Fibroblast of skin of left biceps (primary cell): ENCODE measurements around the gene ZNF774.
A peak's percentile ranks its signal among the peaks of the same experiment; 100 is the strongest.
"Not testable (repeated sequence)": the region's sequence is repeated elsewhere in the genome, so short reads cannot be mapped to it uniquely, and the experiment has no call there.

Experiments
- DNase-seq, 2 experiments: peaks; one replicate each; pipeline ENCODE4 v3.0.0-alpha.2; 2013; ENCODE audit warnings: low read depth in 2 of 2

ZNF774 gene

DNA sequence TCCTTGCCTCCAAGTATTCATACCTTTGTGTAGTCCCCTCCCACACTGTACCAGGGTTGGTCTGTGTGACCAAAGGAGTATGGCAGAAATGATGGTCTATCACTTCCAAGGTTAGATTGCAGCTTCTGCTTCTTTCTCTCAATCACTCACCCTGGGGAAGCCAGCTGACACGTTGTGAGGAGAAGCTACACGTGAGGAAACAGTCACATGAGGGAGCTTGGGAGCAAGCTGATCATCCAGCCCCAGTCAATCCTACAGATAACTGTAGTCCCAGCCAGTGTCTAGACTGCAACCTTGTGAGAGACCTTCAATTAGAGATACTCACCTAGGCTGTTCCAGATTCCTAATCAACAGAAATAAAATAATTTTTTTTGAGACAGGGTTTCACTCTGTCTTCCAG, 6.2 kb upstream of the ZNF774 start:
- no peak for DNase-seq

- DNase-seq: not testable (repeated sequence)
These were observed 4.5 kb upstream of the ZNF774 start for GRCh38 chr15:90347431-90348065.

DNA sequence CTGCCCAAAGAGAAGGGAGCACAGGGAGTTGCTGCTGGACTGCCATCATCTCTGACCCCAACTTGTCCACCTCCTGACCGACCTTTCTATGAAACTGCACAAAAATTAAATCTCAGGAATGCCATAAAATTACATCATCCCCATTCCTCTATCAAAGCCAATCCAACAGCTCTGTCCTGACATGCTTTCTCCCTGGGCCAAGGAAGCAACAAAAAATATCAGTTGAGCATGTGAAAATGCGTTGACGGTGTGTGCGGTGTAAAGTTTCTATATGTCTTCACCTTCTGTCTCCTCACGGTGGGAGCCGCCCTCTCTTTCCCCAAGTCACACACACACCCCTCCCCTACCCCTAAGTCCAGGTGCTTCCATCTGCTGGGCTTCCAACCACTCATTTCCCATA, 3.6 kb upstream of the ZNF774 start:
- no peak for DNase-seq

- DNase-seq: no peak
These were observed 3.0 kb upstream of the ZNF774 start for GRCh38 chr15:90349072-90349471.

DNA sequence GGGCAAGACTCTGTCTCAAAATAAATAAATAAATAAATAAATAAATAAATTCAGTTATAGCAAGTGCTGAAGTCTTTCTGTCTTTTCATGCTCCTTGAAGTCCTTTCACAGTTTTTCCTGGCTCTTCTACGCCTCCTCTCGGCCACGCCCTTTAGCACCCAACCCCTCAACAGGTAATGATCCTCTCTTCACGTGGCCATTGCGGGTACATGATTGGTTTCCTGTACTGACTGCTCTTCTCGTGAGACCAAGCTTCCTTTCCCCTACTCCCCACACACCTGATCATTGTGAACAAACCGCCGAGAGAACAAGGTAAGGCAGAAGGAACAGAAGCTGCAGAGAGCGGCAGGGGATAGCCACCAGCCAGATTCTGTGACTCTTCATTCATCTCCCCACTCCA, 2.3 kb upstream of the ZNF774 start:
- DNase-seq: no peak

DNA sequence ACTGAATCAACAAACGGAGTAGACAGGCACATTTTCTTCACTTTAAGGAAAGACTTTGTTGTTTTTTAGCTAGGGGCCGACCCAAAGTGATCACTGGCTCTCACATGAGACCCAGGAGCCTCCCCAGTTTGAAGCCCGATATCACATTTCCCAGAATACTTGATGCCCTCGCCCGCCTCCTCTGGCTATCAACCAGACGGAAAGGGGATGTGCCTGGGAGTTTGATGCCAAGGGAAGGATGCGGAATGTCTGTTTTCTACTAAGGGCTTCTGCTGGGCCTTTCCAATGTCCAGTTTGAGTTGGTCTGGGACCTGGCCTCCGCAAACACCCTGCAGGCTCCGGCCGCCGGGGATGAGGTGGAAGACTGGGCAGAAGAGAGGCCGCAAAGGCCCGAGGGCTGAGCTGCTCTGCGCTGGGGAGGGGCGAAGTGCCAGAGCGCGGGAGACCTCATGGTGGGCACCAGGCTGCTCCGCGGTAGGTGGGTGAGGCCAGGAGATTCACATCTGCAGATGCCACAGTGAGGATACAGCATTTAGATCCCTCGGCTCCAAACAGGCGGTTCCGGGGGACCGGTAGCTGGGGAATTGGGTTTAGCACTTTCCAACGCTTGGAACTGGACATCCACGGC, 491 bp upstream of the ZNF774 start:
- DNase-seq: no peak

- no peak for DNase-seq
These were observed 2.9 kb downstream of the ZNF774 start for GRCh38 chr15:90354986-90355385.

GRCh38 chr15:90358124-90359033, 6.3 kb downstream of the ZNF774 start:
- no peak for DNase-seq

- no peak for DNase-seq
These were observed 8.7 kb downstream of the ZNF774 start for GRCh38 chr15:90360746-90361145.

DNA sequence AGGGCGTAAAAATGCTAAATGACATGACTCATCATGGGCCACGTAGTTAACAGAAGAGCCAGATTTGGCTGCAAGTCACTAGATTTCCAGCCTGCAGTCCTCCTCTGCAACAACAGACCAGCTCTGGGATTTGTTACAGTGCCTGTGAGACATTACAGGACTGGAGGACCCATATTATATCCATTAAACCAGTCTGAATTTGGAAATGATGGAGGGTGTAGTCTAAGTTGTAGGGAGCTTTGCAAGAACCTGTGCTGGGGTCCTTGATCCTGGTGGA, 10.8 kb downstream of the ZNF774 start:
- peak; percentile 70 to 73 for DNase-seq

DNA sequence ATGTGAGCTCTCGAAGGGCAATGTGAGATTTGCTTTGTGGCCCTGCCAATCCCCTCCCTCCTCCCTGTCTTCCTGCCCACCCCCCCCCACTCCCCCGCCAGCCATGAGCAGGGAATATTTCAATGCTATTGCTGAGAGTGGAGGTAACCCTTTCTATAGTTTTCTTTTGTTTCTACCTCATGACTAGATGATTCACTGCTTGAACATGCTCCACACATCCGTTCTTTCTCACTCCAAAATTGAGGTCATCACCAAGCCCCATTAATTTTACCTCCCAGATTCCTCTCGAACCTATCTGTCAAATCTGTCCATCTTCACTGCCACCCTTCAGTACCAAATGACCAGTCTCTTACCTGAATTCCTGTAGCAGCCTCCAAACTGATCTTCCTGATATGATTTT, 12.2 kb downstream of the ZNF774 start:
- DNase-seq: peak in 1 of 2 experiments; percentile 23

DNA sequence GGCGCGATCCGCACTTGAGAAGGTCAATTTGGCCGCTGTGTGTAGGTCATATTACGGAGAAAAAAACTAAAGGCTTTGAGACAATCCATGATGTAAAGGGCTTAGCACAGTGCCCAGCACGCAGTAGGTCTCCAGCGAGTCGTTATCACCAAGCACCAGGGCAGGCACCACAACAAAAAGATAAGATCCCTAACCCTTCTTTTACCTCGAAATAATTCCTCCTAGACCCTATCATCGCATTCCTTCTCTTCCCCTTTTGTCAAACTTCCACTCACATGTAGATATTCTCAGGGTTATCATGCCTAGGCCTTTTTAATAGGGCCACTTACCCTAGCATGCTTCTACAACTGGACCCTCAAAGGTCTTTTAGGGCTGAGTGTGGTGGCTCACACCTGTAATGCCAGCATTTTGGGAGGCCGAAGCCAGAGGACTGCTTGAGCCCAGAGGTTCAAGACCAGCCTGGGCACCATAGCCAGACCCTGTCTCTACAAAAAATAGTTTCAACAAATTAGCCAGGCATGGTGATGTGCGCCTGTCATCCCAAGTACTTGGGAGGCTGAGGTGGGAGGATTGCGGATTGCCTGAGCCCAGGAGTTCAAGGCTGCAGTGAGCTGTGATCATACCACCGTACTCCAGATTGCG, 13.5 kb downstream of the ZNF774 start:
- no peak for DNase-seq

GRCh38 chr15:90367576-90367975, 15.5 kb downstream of the ZNF774 start:
- no peak for DNase-seq

- no peak for DNase-seq
These were observed 23.0 kb downstream of the ZNF774 start for GRCh38 chr15:90375071-90375470.

GRCh38 chr15:90376789-90377188, 24.7 kb downstream of the ZNF774 start:
- DNase-seq: no peak

DNA sequence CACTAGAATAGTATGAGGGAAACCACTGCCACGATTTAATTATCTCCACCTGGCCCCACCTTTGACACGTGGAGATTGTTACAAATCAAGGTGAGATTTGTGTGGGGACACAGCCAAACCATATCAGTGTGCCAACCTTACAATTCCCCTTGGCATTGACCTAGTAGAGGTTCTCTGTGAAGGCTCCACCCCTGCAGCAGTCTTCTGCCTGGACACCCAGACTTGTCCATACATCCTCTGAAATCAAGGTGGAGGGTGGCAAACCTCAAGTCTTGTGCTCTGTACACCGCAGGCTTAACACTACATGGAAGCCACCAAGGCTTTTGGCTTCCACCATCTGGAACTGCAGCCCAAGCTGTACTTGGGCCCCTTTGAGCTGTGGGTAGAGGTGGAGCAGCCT, 27.2 kb downstream of the ZNF774 start:
- DNase-seq: no peak

- DNase-seq: no peak
These were observed 29.4 kb downstream of the ZNF774 start for GRCh38 chr15:90381515-90381914.

DNA sequence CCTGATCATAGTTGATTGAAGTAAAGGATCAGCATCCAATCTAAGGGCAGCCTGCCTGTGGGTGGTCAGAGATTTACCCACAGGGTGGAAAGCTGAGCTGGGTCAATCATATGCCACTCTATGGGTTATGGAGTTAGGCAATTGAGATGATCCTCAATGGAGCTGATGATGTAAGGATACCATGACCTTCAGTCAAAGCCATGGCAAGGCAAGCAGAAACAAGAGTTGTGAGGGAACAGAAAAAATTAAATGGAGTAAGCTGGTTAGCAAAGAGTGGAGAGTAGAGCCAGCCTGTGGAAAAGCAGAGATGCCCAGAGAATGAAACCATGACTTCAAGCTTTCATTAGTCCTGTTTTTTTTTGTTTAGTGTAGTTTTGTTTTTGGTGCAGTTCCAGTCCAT, 30.2 kb downstream of the ZNF774 start:
- no peak for DNase-seq

- no peak for DNase-seq
These were observed 34.1 kb downstream of the ZNF774 start for GRCh38 chr15:90386221-90386620.

DNA sequence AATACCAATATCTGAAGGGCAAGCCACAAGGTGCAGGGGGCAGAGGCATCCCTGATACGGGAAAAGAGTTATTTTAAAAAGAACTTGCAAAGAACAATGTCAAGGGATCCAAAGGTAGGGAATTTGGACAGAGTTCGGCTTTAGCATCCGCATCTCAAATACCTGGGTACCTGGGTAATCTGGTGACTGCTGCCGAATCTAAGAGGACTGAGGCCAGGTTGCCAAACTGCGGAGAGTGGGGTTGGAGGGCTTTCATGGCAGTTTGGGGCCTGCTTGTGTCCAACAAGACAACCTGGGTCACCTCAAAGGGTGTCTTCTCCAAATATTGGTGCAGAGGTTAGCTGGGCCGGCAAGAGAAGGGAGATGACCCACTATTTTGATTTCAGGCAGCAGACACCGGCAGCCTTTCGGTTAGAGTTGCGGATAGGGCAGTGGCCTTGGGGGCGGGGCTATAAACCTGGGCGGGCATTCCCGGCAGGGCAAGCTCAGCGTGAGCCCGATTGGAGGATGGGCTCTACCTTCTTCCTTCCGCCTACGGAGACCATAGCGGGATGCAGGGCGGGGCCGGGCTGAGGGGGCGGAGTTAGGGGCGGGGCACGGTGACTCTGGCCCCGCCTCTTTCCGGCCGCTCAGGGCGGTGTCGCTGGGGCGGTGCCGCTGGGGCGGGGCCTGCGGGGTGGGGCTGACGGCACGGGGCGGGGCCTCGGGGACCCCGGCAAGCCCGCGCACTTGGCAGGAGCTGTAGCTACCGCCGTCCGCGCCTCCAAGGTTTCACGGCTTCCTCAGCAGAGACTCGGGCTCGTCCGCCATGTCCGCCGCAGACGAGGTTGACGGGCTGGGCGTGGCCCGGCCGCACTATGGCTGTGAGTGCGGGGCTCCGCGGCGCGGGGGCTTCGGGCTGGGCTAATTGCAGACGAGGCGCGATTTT, 35.7 kb downstream of the ZNF774 start, which contains the start of gene IQGAP1:
IQGAP1 (plus strand) TSS at position 709 of the 928 bp plus-strand sequence; CDS start at position 809, 100 bp downstream.
- DNase-seq: peak; percentile 88 to 90
